PC-3 (cell line): Measurements from ENCODE around the gene FBXO30. TPM values are rescaled to one million over a fixed set of nuclear protein-coding genes. Genes with fewer than 3 reads are reported as not detected.

ENCODE experiments used
- ATAC-seq: fragments of 200-7000 bp; cut with Tn5 transposase; 2 replicates; pipeline ENCODE4 v1.9.1; 2020; ENCODE audit warnings: mild to moderate bottlenecking, moderate library complexity
- BruUV-seq: library from RNA; stranded (reverse); fragments of 400-500 nt; replicated peaks from 2 replicates; lab custom pipeline; 2021; lab: Mats Ljungman, UMichigan
- CTCF ChIA-PET: fragments of 300-600 bp; sonication (Branson Sonifier 250); formaldehyde crosslinking; loops from one replicate; lab custom pipeline; 2022; ENCODE audit warnings: antibody characterized with exemption; lab: Charles Lee
- POLR2A ChIA-PET: fragments of 300-600 bp; sonication (Branson Sonifier 250); formaldehyde crosslinking; loops from one replicate; lab custom pipeline; 2022; ENCODE audit warnings: antibody characterized with exemption; ENCODE audit not compliant: unreplicated experiment; lab: Charles Lee
- DNase-seq: peaks from one replicate; pipeline ENCODE4 v3.0.0-alpha.2; 2015
- H2AFZ ChIP-seq: fragments of 300-600 bp; sonication (generic); 2 replicates; pipeline ENCODE4 v1.6.0; 2016; ENCODE audit warnings: antibody characterized with exemption, low read length
- H3F3A ChIP-seq: fragments of 300-600 bp; sonication (generic); one replicate; pipeline ENCODE4 v1.6.0; 2017; ENCODE audit warnings: antibody characterized with exemption, low read length, control low read depth, mild to moderate bottlenecking; ENCODE audit not compliant: unreplicated experiment
- H3K27ac ChIP-seq: fragments of 300-600 bp; sonication (generic); 2 replicates; pipeline ENCODE4 v1.5.1; 2016; ENCODE audit warnings: mild to moderate bottlenecking, low read length
- H3K27me3 ChIP-seq: fragments of 300-600 bp; sonication (generic); 2 replicates; pipeline ENCODE4 v1.6.1; 2016; ENCODE audit warnings: low read length, mixed read lengths
- H3K36me3 ChIP-seq: fragments of 300-600 bp; sonication (generic); 2 replicates; pipeline ENCODE4 v1.6.1; 2016; ENCODE audit warnings: low read depth, mixed run types, low read length, mixed read lengths
- H3K4me1 ChIP-seq: fragments of 300-600 bp; sonication (generic); 2 replicates; pipeline ENCODE4 v1.5.1; 2016; ENCODE audit warnings: low read length; ENCODE audit not compliant: insufficient read depth
- H3K4me2 ChIP-seq: fragments of 300-600 bp; sonication (generic); 2 replicates; pipeline ENCODE4 v1.6.0; 2016; ENCODE audit warnings: low read length
- H3K4me3 ChIP-seq: fragments of 300-600 bp; sonication (generic); 2 replicates; pipeline ENCODE4 v1.5.1; 2016; ENCODE audit warnings: mild to moderate bottlenecking, low read length, mixed read lengths
- H3K79me2 ChIP-seq: fragments of 300-600 bp; sonication (generic); 2 replicates; pipeline ENCODE4 v1.6.1; 2017; ENCODE audit warnings: low read length, mixed read lengths
- H3K9ac ChIP-seq: fragments of 300-600 bp; sonication (generic); 2 replicates; pipeline ENCODE4 v1.6.0; 2016; ENCODE audit warnings: mild to moderate bottlenecking, low read length
- H3K9me2 ChIP-seq: fragments of 300-600 bp; sonication (generic); replicated peaks from 2 replicates; pipeline ENCODE4 v1.6.1; 2016; ENCODE audit warnings: mixed run types, low read length, mixed read lengths
- H3K9me3 ChIP-seq: fragments of 300-600 bp; sonication (generic); 2 replicates; pipeline ENCODE4 v1.6.1; 2016; ENCODE audit warnings: low read length, mixed read lengths
- H4K20me1 ChIP-seq: fragments of 300-600 bp; sonication (generic); 2 replicates; pipeline ENCODE4 v1.6.1; 2016; ENCODE audit warnings: low read length, mixed read lengths
- CTCF ChIP-seq: fragments of 300-600 bp; sonication (generic); conservative IDR thresholded peaks from 2 replicates; pipeline ENCODE4 v1.5.1; 2017; ENCODE audit warnings: antibody characterized with exemption, low read depth, mild to moderate bottlenecking, low read length
- EZH2 ChIP-seq: fragments of 300-600 bp; sonication (generic); IDR thresholded peaks from one replicate; pipeline ENCODE4 v1.6.1; 2017; ENCODE audit warnings: antibody characterized with exemption, mild to moderate bottlenecking, low read length; ENCODE audit not compliant: unreplicated experiment
- EZH2phosphoT487 ChIP-seq: fragments of 300-600 bp; sonication (generic); IDR thresholded peaks from 2 replicates; pipeline ENCODE4 v1.6.1; 2018; ENCODE audit warnings: mild to moderate bottlenecking, antibody characterized with exemption, low read length, borderline replicate concordance
- intact Hi-C: fragments of 100-400 bp; cut with micrococcal nuclease; formaldehyde crosslinking; loops from 2 replicates; pipeline ENCODE4 v1.9.0; 2023
- total RNA-seq: library from RNA; depleted of rRNA; stranded (reverse); fragments of >200 nt; gene quantifications from 2 replicates; pipeline ENCODE4 v1.2.3, GENCODE V29; 2014

Gene FBXO30
- total RNA-seq, 1 experiment from 2014 or later: 2.5 TPM

- intact Hi-C loops: no loop called here
- Histone ChIP-seq H3K9ac (no peak overlapping the region), H3K9me2 (no peaks in the 10 kb centered on the region), H3K27ac (no peak overlapping the region), H3F3A (no peaks in the 10 kb centered on the region), H3K9me3 (no peaks in the 10 kb centered on the region), H4K20me1 (no peaks in the 10 kb centered on the region), H2AFZ (no peak overlapping the region), H3K4me1 (no peaks in the 10 kb centered on the region), H3K79me2 (no peaks in the 10 kb centered on the region), H3K27me3 (no peaks in the 10 kb centered on the region), H3K4me2 (no peak overlapping the region), H3K4me3 (no peak overlapping the region), H3K36me3 (no peaks in the 10 kb centered on the region)
- TF ChIP-seq CTCF (no peak), EZH2phosphoT487 (no peak), EZH2 (no peak)
- DNase-seq (no peak), ATAC-seq (no peak)
- BruUV-seq: no TSS peak
- POLR2A ChIA-PET: no interaction called here
- CTCF ChIA-PET: no interaction called here
Measured at GRCh38 chr6:145848541-145848940, 33.9 kb upstream of the FBXO30 start.

DNA sequence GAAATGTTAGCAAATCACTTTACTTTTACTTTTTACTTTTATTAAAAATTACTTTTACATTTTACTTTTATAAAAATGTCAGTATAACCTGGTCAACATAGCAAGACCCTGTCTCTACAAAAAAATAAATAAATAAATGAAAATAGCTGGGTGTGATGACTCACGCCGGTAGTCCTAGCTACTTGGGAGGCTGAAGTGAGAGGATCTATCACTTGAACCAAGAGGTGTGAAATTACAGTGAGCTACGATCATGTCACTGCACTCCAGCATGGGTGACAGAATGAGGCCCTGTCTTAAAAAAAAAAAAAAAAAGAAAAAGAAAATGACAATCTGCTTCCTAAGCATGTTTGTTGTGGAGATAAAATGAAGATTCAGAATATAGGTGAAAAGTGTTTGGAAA is 31.0 kb upstream of the FBXO30 start:
- Histone ChIP-seq H3K9me2 (no peaks in the 10 kb centered on the region), H3K36me3 (no peaks in the 10 kb centered on the region), H3K27me3 (no peaks in the 10 kb centered on the region), H3K79me2 (no peaks in the 10 kb centered on the region), H3K4me2 (no peak overlapping the region), H3K9ac (no peak overlapping the region), H3K9me3 (no peaks in the 10 kb centered on the region), H3F3A (no peaks in the 10 kb centered on the region), H3K4me1 (no peaks in the 10 kb centered on the region), H3K27ac (no peak overlapping the region), H2AFZ (no peak overlapping the region), H3K4me3 (no peak overlapping the region), H4K20me1 (no peaks in the 10 kb centered on the region)
- TF ChIP-seq EZH2 (no peak), CTCF (no peak), EZH2phosphoT487 (no peak)
- no peak for DNase-seq
- intact Hi-C loops: no loop called here
- ChIA-PET POLR2A (no interaction called here), CTCF (no interaction called here)
- ATAC-seq: no peak
- no TSS peak for BruUV-seq

DNA sequence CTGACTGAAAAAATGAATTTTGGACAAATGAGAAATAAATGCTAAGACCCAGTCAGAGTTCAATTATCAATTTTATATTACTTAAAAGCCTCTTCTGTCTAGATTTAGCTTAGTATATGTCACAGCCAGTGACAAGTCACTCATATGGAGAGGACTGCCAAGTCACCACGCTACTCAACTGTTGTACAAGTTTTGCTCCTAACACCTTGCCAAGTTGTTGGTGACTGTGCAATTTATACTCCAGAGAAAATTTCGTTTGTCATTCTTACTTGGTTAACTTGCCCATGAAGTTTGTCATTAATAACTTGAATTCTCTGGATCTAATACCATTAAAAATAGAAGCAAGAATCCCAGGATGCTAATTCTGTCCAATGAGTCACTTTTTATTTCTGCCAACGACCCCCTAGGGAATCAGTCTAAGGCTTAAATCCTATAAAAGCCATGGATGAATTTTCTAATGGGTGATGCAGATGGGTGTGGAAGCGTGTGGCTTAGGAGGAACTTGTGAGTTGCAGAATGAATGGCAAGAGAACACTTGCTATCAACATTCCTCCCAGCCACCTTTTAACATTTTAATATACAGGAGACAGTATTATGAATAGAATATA is 30.4 kb upstream of the FBXO30 start:
- H3K36me3 ChIP-seq: no peaks in the 10 kb centered on the region
- no peaks in the 10 kb centered on the region for H3K79me2 ChIP-seq
- intact Hi-C loops: no loop called here
- no peak for TF ChIP-seq EZH2
- no peak for TF ChIP-seq EZH2phosphoT487
- TF ChIP-seq CTCF: no peak
- H3K9me3 ChIP-seq: no peaks in the 10 kb centered on the region
- no peak overlapping the region for H3K4me2 ChIP-seq
- ChIA-PET CTCF (no interaction called here), POLR2A (no interaction called here)
- H4K20me1 ChIP-seq: no peaks in the 10 kb centered on the region
- H3K9ac ChIP-seq: no peak overlapping the region
- no peaks in the 10 kb centered on the region for H3F3A ChIP-seq
- no peak overlapping the region for H2AFZ ChIP-seq
- H3K27ac ChIP-seq: no peak overlapping the region
- no peak overlapping the region for H3K4me3 ChIP-seq
- ATAC-seq (no peak), DNase-seq (no peak)
- H3K4me1 ChIP-seq: no peaks in the 10 kb centered on the region
- no peaks in the 10 kb centered on the region for H3K9me2 ChIP-seq
- no peaks in the 10 kb centered on the region for H3K27me3 ChIP-seq
- BruUV-seq: no TSS peak
